SU-DHL-6 (cell line): ENCODE data around the gene PGM1.

Experiments
- H2AFZ ChIP-seq: fragments of 200-600 bp; sonication (generic); 2 replicates; pipeline ENCODE4 v1.6.1; 2014; ENCODE audit warnings: low read depth, mild to moderate bottlenecking, moderate library complexity, mixed read lengths, antibody characterized with exemption, low read length; ENCODE audit not compliant: severe bottlenecking
- H3F3A ChIP-seq: fragments of 200-600 bp; shearing (Covaris generic); 2 replicates; pipeline ENCODE4 v1.6.0; 2016; ENCODE audit warnings: antibody characterized with exemption, mild to moderate bottlenecking; ENCODE audit not compliant: insufficient read depth
- H3K27ac ChIP-seq: fragments of 200-600 bp; sonication (generic); 2 replicates; pipeline ENCODE4 v1.5.1; 2016; ENCODE audit warnings: low read depth, mild to moderate bottlenecking, low read length, moderate library complexity, mixed read lengths
- H3K27me3 ChIP-seq: fragments of 200-600 bp; sonication (generic), shearing (Covaris generic); 2 replicates; pipeline ENCODE4 v1.6.0; 2014; ENCODE audit warnings: mild to moderate bottlenecking, low read length
- H3K36me3 ChIP-seq: fragments of 200-600 bp; sonication (generic); 2 replicates; pipeline ENCODE4 v1.6.1; 2014; ENCODE audit warnings: mild to moderate bottlenecking, low read length, mixed read lengths
- H3K4me2 ChIP-seq: fragments of 300-600, 200-600 bp; shearing (Covaris generic), sonication (generic); 2 replicates; pipeline ENCODE4 v1.6.0; 2014; ENCODE audit warnings: low read length, low read depth, mild to moderate bottlenecking; ENCODE audit not compliant: poor library complexity, severe bottlenecking
- H3K4me3 ChIP-seq: fragments of 200-600 bp; sonication (generic); 2 replicates; pipeline ENCODE4 v1.5.1; 2014; ENCODE audit warnings: antibody characterized with exemption, low read length, mild to moderate bottlenecking, mixed read lengths; ENCODE audit not compliant: insufficient read depth, poor library complexity, severe bottlenecking
- H3K79me2 ChIP-seq: fragments of 200-600 bp; sonication (generic); 2 replicates; pipeline ENCODE4 v1.6.1; 2014; ENCODE audit warnings: mild to moderate bottlenecking, low read length, moderate library complexity; ENCODE audit not compliant: insufficient read depth
- H3K9ac ChIP-seq: fragments of 200-600 bp; sonication (generic); 2 replicates; pipeline ENCODE4 v1.7.0; 2014; ENCODE audit warnings: mild to moderate bottlenecking, low read length
- H3K9me2 ChIP-seq: fragments of 200-600 bp; sonication (generic); replicated peaks from 2 replicates; pipeline ENCODE4 v1.6.1; 2014; ENCODE audit warnings: low read length; ENCODE audit not compliant: insufficient read depth
- H3K9me3 ChIP-seq: fragments of 200-600 bp; sonication (generic); 2 replicates; pipeline ENCODE4 v1.6.1; 2014; ENCODE audit warnings: low read length, mixed read lengths; ENCODE audit not compliant: insufficient read depth
- H4K20me1 ChIP-seq: fragments of 200-600 bp; sonication (generic); 2 replicates; pipeline ENCODE4 v1.6.1; 2014; ENCODE audit warnings: low read depth, mild to moderate bottlenecking, antibody characterized with exemption, low read length, moderate library complexity, mixed read lengths
- CTCF ChIP-seq: fragments of 200-600 bp; sonication (generic); IDR thresholded peaks from one replicate; pipeline ENCODE4 v1.5.1; 2017; ENCODE audit warnings: antibody characterized with exemption, mild to moderate bottlenecking, low read length, moderate library complexity; ENCODE audit not compliant: insufficient read depth, poor library complexity, severe bottlenecking
- EZH2phosphoT487 ChIP-seq: fragments of 200-600 bp; sonication (generic), shearing (Covaris generic); conservative IDR thresholded peaks from 2 replicates; pipeline ENCODE4 v1.6.1; 2018; ENCODE audit warnings: mild to moderate bottlenecking, antibody characterized with exemption, low read length, moderate library complexity, mixed read lengths

The PGM1 gene

GRCh38 chr1:63548303-63548702 is 44.9 kb upstream of the PGM1 start:
- Histone ChIP-seq H2AFZ (no peak overlapping the region), H3K27me3 (no peaks in the 10 kb centered on the region), H3K79me2 (no peaks in the 10 kb centered on the region), H3K27ac (no peak overlapping the region), H3K4me2 (no peak overlapping the region), H3K4me3 (no peak overlapping the region), H3K9ac (no peak overlapping the region), H3K36me3 (no peaks in the 10 kb centered on the region; the same call in 1 of the 2 replicates), H3K9me2 (no peaks in the 10 kb centered on the region), H3F3A (no peaks in the 10 kb centered on the region), H3K9me3 (no peaks in the 10 kb centered on the region), H4K20me1 (no peaks in the 10 kb centered on the region)
- no peak for TF ChIP-seq EZH2phosphoT487
- TF ChIP-seq CTCF: no peak

GRCh38 chr1:63548877-63549276 is 44.3 kb upstream of the PGM1 start:
- no peaks in the 10 kb centered on the region for H4K20me1 ChIP-seq
- no peak for TF ChIP-seq CTCF
- no peak for TF ChIP-seq EZH2phosphoT487
- no peak overlapping the region for H3K4me3 ChIP-seq
- H3K4me2 ChIP-seq: no peak overlapping the region
- no peak overlapping the region for H3K27ac ChIP-seq
- H2AFZ ChIP-seq: no peak overlapping the region
- no peak overlapping the region for H3K9ac ChIP-seq
- no peaks in the 10 kb centered on the region for H3F3A ChIP-seq
- no peaks in the 10 kb centered on the region for H3K9me3 ChIP-seq
- H3K9me2 ChIP-seq: no peaks in the 10 kb centered on the region
- H3K27me3 ChIP-seq: no peaks in the 10 kb centered on the region
- no peaks in the 10 kb centered on the region for H3K79me2 ChIP-seq
- H3K36me3 ChIP-seq: no peaks in the 10 kb centered on the region; the same call in 1 of the 2 replicates

GRCh38 chr1:63555480-63555879 is 37.7 kb upstream of the PGM1 start:
- H3K27ac ChIP-seq: no peak overlapping the region
- no peak overlapping the region for H3K9ac ChIP-seq
- no peaks in the 10 kb centered on the region for H3K9me3 ChIP-seq
- no peak overlapping the region for H2AFZ ChIP-seq
- H3K4me3 ChIP-seq: no peak overlapping the region
- H4K20me1 ChIP-seq: no peaks in the 10 kb centered on the region
- no peaks in the 10 kb centered on the region for H3K79me2 ChIP-seq
- TF ChIP-seq EZH2phosphoT487 (no peak), CTCF (no peak)
- no peak overlapping the region for H3K4me2 ChIP-seq
- no peaks in the 10 kb centered on the region for H3K27me3 ChIP-seq
- H3F3A ChIP-seq: 0 out of 2 replicates have a peak, but pooled peaks cover 3% of the 10 kb centered on the region
- no peaks in the 10 kb centered on the region for H3K36me3 ChIP-seq
- no peaks in the 10 kb centered on the region for H3K9me2 ChIP-seq
